NT2/D1 (cell line): ENCODE measurements around the gene ERLIN1.

Experiments used
- YY1 ChIP-seq: IDR thresholded peaks from 2 replicates; pipeline ENCODE4 v1.6.1; 2011; ENCODE audit not compliant: insufficient read length, insufficient read depth
- ZNF274 ChIP-seq: IDR thresholded peaks from 2 replicates; pipeline ENCODE4 v1.6.1; 2011; ENCODE audit warnings: mild to moderate bottlenecking, low read depth, low read length

GRCh38 chr10:100182281-100182680 lies 3.5 kb downstream of the ERLIN1 start:
- TF ChIP-seq ZNF274 (no peak), YY1 (no peak)
